Transverse colon (tissue), 4 donors: ENCODE data around the gene CDK7.

Experiments
- CTCF ChIP-seq, 5 experiments: fragments of 200-600 bp in 3 of 5; fragments of 450-650 bp in 2 of 5; sonication (generic) in 3 of 5; IDR thresholded peaks; 1 replicate in 2 of 5; 2 replicates in 3 of 5; pipeline ENCODE4 v1.5.1; 2016 to 2017; ENCODE audit warnings: antibody characterized with exemption in 5 of 5, inconsistent platforms in 3 of 5, mild to moderate bottlenecking in 2 of 5, moderate library complexity in 1 of 5
- EP300 ChIP-seq: sonication (generic); formaldehyde crosslinking; IDR thresholded peaks from one replicate; pipeline ENCODE4 v1.6.1; 2017; ENCODE audit warnings: antibody characterized with exemption, low read depth
- POLR2A ChIP-seq: fragments of 450-650 bp; IDR thresholded peaks from one replicate; pipeline ENCODE4 v1.6.1; 2016; ENCODE audit warnings: antibody characterized with exemption, mild to moderate bottlenecking, moderate library complexity
- POLR2AphosphoS5 ChIP-seq, 3 donors: sonication (generic); formaldehyde crosslinking; IDR thresholded peaks; one replicate each; pipeline ENCODE4 v1.6.1; 2016; ENCODE audit warnings: antibody characterized with exemption in 3 of 3

DNA sequence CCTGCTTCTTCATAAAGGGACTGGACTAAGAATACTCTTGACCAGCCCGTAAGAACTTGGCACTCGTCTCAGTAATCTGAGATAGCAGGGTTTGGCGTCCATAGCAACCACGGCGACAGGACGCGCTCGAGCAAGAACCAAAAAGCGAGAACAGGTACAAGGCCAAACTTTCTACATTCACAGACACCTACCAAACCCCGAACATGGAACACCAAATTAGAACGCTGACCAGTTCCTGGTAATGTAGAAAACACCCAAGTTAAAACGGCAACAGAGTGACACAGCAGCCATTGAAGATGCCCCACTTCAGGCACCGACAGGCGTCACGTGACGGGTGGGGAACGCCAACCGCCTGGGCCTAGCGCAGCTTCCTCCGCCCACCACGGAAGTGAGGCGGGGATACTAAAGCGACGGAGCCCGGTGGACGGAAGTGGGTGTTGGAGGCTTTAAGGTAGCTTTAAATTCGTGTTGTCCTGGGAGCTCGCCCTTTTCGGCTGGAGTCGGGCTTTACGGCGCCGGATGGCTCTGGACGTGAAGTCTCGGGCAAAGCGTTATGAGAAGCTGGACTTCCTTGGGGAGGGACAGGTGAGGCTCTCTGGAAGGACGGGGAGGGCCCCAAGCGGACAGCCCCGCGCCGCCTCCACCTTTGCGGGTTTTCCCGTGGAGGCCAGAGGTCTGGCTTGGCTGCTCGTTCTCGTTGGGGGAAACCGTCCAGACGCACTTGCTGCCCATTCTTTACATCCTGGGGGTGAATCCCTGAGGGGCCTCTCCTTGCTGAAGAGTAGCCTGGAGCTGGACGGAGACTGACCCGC, at the start of gene CDK7:
- TF ChIP-seq CTCF (IDR thresholded peaks at IDR 0.05) (no peak), POLR2A (peak; percentile 79), POLR2AphosphoS5 (IDR thresholded peaks at IDR 0.05) (peak; percentile 78 to 88 (median 88)), EP300 (no peak)
